Ascending aorta (tissue), 2 donors: Measurements from ENCODE around the gene ABCA7. TPM values are rescaled to one million over a fixed set of nuclear protein-coding genes. Genes with fewer than 3 reads are reported as not detected.

Source experiments
- DNase-seq, 2 donors: peaks; one replicate each; pipeline ENCODE4 v3.0.0-alpha.2; 2019; ENCODE audit warnings: low spot score in 2 of 2
- H3K27ac ChIP-seq, 2 donors: fragments of 200-600 bp; sonication (generic); one replicate each; pipeline ENCODE4 v1.5.1; 2016 to 2017; ENCODE audit warnings: mild to moderate bottlenecking in 1 of 2
- H3K27me3 ChIP-seq: fragments of 200-600 bp; sonication (generic); one replicate; pipeline ENCODE4 v1.5.1; 2017
- H3K36me3 ChIP-seq, 2 donors: fragments of 200-600 bp; sonication (generic); one replicate each; pipeline ENCODE4 v1.5.1; 2016
- H3K4me1 ChIP-seq, 2 donors: fragments of 200-600 bp; sonication (generic); one replicate each; pipeline ENCODE4 v1.5.1; 2016 to 2017; ENCODE audit warnings: mild to moderate bottlenecking in 1 of 2
- H3K4me3 ChIP-seq, 2 donors: fragments of 200-600 bp; sonication (generic); one replicate each; pipeline ENCODE4 v1.5.1; 2016 to 2017; ENCODE audit warnings: mild to moderate bottlenecking in 1 of 2
- H3K9me3 ChIP-seq, 2 donors: fragments of 200-600 bp; sonication (generic); one replicate each; pipeline ENCODE4 v1.5.1; 2016
- intact Hi-C: fragments of 100-400 bp; cut with DNase I; formaldehyde crosslinking; loops from one replicate; pipeline ENCODE4 v1.15.1; 2023
- total RNA-seq: library from RNA; depleted of rRNA; stranded (reverse); fragments of >200 nt; gene quantifications from one replicate; pipeline ENCODE4 v1.1.0, GENCODE V29; 2016
- TF ChIP-seq, protein P1 (sequence below), 3 experiments: fragments of 200-600 bp in 2 of 3; fragments of 450-650 bp in 1 of 3; sonication (generic) in 2 of 3; IDR thresholded peaks; one replicate each; pipeline ENCODE4 v1.5.1; 2016 to 2019; ENCODE audit warnings: antibody characterized with exemption in 3 of 3, mild to moderate bottlenecking in 1 of 3, moderate library complexity in 1 of 3

ABCA7 gene, protein sequence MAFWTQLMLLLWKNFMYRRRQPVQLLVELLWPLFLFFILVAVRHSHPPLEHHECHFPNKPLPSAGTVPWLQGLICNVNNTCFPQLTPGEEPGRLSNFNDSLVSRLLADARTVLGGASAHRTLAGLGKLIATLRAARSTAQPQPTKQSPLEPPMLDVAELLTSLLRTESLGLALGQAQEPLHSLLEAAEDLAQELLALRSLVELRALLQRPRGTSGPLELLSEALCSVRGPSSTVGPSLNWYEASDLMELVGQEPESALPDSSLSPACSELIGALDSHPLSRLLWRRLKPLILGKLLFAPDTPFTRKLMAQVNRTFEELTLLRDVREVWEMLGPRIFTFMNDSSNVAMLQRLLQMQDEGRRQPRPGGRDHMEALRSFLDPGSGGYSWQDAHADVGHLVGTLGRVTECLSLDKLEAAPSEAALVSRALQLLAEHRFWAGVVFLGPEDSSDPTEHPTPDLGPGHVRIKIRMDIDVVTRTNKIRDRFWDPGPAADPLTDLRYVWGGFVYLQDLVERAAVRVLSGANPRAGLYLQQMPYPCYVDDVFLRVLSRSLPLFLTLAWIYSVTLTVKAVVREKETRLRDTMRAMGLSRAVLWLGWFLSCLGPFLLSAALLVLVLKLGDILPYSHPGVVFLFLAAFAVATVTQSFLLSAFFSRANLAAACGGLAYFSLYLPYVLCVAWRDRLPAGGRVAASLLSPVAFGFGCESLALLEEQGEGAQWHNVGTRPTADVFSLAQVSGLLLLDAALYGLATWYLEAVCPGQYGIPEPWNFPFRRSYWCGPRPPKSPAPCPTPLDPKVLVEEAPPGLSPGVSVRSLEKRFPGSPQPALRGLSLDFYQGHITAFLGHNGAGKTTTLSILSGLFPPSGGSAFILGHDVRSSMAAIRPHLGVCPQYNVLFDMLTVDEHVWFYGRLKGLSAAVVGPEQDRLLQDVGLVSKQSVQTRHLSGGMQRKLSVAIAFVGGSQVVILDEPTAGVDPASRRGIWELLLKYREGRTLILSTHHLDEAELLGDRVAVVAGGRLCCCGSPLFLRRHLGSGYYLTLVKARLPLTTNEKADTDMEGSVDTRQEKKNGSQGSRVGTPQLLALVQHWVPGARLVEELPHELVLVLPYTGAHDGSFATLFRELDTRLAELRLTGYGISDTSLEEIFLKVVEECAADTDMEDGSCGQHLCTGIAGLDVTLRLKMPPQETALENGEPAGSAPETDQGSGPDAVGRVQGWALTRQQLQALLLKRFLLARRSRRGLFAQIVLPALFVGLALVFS (N-terminal part only)
- 96.6 TPM for total RNA-seq

DNA sequence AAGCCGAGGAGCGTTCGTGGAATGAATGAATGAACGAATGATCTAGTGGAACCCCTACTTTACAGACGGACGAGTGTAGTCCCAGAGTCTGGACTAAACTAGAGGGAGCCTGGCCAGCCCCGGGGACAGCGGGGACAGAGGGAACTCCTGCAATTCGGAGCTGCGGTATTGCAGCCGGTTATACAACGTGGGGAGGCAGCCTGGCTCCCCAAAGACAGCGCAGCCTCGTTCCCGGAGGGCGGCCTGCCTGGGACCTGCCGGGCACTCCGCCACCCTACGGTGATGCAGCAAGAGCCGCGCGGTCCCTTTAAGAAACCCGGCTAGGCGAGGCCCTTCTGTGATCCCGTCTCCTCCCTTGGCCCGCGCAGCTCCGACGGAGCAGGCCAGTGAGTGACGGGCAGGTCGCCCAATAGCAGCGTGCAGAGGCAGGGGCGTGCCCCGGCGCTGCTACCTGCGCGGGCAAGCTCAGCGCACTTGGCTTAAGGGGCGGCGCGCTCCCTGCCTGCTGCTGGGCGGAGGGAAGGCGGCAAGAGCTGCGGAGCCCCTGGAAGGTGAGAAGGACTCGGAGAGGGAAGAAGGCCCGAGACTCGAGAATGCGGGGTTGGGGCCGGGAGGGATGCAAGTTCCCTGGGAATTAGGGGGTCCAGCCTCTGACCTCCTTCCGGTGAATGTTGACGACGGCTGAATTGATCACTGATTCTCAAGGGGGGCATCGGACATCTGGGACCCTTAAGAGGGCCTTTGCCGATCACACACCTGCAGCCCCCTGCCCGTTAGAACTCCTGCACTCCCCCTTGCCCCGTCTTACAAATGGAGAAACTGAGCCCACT lies at the start of gene ABCA7:
Gene ABCA7, plus strand, starts transcription at position 462 of the 830 bp plus-strand sequence. CDS start 1,255 bp downstream, outside the sequence.
- TF ChIP-seq, protein P1, sequence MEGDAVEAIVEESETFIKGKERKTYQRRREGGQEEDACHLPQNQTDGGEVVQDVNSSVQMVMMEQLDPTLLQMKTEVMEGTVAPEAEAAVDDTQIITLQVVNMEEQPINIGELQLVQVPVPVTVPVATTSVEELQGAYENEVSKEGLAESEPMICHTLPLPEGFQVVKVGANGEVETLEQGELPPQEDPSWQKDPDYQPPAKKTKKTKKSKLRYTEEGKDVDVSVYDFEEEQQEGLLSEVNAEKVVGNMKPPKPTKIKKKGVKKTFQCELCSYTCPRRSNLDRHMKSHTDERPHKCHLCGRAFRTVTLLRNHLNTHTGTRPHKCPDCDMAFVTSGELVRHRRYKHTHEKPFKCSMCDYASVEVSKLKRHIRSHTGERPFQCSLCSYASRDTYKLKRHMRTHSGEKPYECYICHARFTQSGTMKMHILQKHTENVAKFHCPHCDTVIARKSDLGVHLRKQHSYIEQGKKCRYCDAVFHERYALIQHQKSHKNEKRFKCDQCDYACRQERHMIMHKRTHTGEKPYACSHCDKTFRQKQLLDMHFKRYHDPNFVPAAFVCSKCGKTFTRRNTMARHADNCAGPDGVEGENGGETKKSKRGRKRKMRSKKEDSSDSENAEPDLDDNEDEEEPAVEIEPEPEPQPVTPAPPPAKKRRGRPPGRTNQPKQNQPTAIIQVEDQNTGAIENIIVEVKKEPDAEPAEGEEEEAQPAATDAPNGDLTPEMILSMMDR (IDR thresholded peaks at IDR 0.05): no peak
- intact Hi-C loops: loop anchor here (1.0 to 2.0 kb wide), 2 partner anchors 13 to 55 kb away; partner anchors contain the start of genes CNN2 and POLR2E

DNA sequence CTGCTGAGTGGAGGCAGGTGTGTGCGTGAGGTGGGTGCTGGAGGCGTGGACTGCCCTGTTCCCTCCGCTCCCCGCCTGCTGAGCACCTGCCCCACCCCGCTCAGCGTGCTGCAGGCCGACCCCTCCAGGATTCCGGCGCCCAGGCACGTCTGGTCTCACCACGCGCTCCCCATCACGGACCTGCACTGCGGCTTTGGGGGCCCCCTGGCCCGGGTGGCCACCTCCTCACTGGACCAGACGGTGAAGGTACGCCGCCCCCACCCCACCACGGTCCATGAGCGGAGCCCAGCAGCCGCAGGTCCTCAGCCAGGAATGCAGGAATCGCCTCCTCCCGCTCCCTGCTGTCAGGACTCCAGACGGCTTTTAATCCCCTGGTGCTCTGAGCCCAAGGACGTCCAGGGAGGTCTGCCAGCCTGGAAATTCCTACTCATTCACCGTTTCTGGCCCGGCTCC lies 49.8 kb upstream of the ABCA7 start:
- Histone ChIP-seq H3K36me3 (peaks cover 28 to 77% of the 10 kb centered on the region in 2 donors), H3K27me3 (no peaks in the 10 kb centered on the region), H3K27ac (no peak overlapping the region), H3K4me3 (no peak overlapping the region), H3K4me1 (no peaks in the 10 kb centered on the region), H3K9me3 (no peaks in the 10 kb centered on the region)
- intact Hi-C loops: no loop called here
- no peak for DNase-seq
- TF ChIP-seq, protein P1 (IDR thresholded peaks at IDR 0.05): no peak

More for the DNA sequence above, at the start of gene ABCA7:
- peak within 1 kb of the TSS in 1 of 2 donors; percentile 49 for H3K27ac ChIP-seq
- no peaks in the 10 kb centered on the region for H3K9me3 ChIP-seq
- peak within 1 kb of the TSS; percentile 54 to 64 for H3K4me3 ChIP-seq
- peaks cover 11 to 17% of the 10 kb centered on the region in 2 donors for H3K4me1 ChIP-seq
- no peaks in the 10 kb centered on the region for H3K27me3 ChIP-seq
- DNase-seq: peak; percentile 89 to 98
- H3K36me3 ChIP-seq: peaks cover 29 to 31% of the 10 kb centered on the region in 2 donors

DNA sequence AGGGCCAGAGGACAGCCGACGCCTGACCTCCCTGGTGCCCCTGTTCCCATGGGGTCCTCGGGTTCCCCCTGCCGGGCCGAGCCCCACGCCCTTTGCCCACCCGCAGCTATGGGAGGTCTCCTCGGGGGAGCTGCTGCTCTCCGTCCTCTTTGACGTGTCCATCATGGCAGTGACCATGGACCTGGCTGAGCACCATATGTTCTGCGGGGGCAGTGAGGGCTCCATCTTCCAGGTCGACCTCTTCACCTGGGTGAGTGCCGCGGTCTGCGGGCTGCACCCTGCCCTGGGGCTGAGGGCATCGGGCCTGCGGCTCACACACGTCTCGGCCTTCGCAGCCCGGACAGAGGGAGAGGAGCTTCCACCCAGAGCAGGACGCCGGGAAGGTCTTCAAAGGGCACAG lies 49.2 kb upstream of the ABCA7 start:
- Histone ChIP-seq H3K27me3 (peaks cover 5% of the 10 kb centered on the region), H3K9me3 (no peaks in the 10 kb centered on the region), H3K36me3 (peaks cover 28 to 76% of the 10 kb centered on the region in 2 donors), H3K27ac (no peak overlapping the region), H3K4me1 (no peaks in the 10 kb centered on the region), H3K4me3 (no peak overlapping the region)
- intact Hi-C loops: no loop called here
- TF ChIP-seq, protein P1 (IDR thresholded peaks at IDR 0.05): no peak
- DNase-seq: no peak

DNA sequence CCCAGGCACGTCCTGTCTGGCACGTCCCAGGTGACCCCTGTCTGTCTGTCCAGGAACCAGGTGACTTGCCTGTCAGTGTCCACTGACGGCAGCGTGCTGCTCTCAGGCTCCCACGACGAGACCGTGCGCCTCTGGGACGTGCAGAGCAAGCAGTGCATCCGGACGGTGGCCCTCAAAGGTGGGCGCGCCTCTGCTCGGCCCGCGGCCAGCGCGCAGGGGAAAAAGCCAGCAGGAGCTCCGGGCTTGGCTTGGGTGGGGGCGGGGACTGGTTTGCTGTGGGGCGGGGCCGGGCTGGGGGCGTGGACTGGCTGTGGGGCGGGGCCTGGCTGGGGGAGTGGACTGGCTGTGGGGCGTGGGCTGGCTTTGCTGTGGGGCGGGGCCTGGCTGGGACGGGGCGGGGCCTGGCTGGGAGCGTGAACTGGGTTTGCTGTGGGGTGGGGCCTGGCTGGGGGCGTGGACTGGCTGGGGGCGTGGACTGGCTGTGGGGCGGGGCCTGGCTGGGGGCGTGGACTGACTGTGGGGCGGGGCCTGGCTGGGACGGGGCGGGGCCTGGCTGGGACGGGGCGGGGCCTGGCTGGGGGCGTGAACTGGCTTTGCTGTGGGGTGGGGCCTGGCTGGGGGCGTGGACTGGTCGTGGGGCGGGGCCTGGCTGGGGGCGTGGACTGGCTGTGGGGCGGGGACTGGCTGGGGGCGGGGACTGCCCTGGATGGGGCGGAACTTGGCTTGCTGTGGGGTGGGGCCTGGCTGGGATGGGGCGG lies 48.6 kb upstream of the ABCA7 start:
- Histone ChIP-seq H3K4me1 (peaks cover 0 to 4% of the 10 kb centered on the region in 2 donors), H3K9me3 (no peaks in the 10 kb centered on the region), H3K27me3 (peaks cover 11% of the 10 kb centered on the region), H3K36me3 (peaks cover 28 to 70% of the 10 kb centered on the region in 2 donors), H3K4me3 (no peak overlapping the region), H3K27ac (no peak overlapping the region)
- intact Hi-C loops: no loop called here
- TF ChIP-seq, protein P1 (IDR thresholded peaks at IDR 0.05): no peak
- DNase-seq: no peak
